ENCODE data around the gene ZNG1B.
"Not testable (repeated sequence)": the region's sequence is repeated elsewhere in the genome, so short reads cannot be mapped to it uniquely, and the experiment has no call there.

ZNG1B gene

GRCh38 chr2:113542529-113542928 lies 105.0 kb downstream of the ZNG1B start:
- DNase-seq (ENCODE audit: extremely low read depth in 1 of 2, low read depth in 1 of 2) = not testable (repeated sequence)
